DND-41 (cell line): Measurements from ENCODE around the gene TMEM63B.

Experiments used
- ATAC-seq: fragments of 200-7000 bp; cut with Tn5 transposase; 3 replicates; pipeline ENCODE4 v1.9.1; 2021; ENCODE audit warnings: low read depth; ENCODE audit not compliant: insufficient read depth
- DNase-seq: peaks from one replicate; pipeline ENCODE4 v3.0.0-alpha.2; 2020
- H2AFZ ChIP-seq: 2 replicates; pipeline ENCODE4 v1.6.0; 2012; ENCODE audit warnings: low read depth, low read length
- H3K27ac ChIP-seq: 2 replicates; pipeline ENCODE4 v1.5.1; 2012; ENCODE audit warnings: low read length, inconsistent platforms
- H3K27me3 ChIP-seq: fragments of 200-600 bp; sonication (generic); 2 replicates; pipeline ENCODE4 v1.6.0; 2012; ENCODE audit warnings: low read length, mild to moderate bottlenecking, inconsistent platforms; ENCODE audit not compliant: insufficient read depth, poor library complexity
- H3K36me3 ChIP-seq: 2 replicates; pipeline ENCODE4 v1.5.1; 2012; ENCODE audit warnings: low read length, inconsistent platforms; ENCODE audit not compliant: insufficient read depth
- H3K4me1 ChIP-seq: 2 replicates; pipeline ENCODE4 v1.5.1; 2012; ENCODE audit warnings: mild to moderate bottlenecking, low read length; ENCODE audit not compliant: insufficient read depth
- H3K4me2 ChIP-seq: 2 replicates; pipeline ENCODE4 v1.6.0; 2012; ENCODE audit warnings: mild to moderate bottlenecking, moderate library complexity, low read length, inconsistent platforms; ENCODE audit not compliant: insufficient read depth
- H3K4me3 ChIP-seq, 2 experiments: fragments of 200-600 bp in 1 of 2; shearing (Covaris generic) in 1 of 2; 2 replicates each; pipeline ENCODE4 v1.5.1; 2012 to 2016; ENCODE audit warnings: inconsistent platforms in 2 of 2, low read length in 2 of 2, mild to moderate bottlenecking in 2 of 2, low read depth in 1 of 2, moderate library complexity in 1 of 2
- H3K79me2 ChIP-seq: 2 replicates; pipeline ENCODE4 v1.6.0; 2012; ENCODE audit warnings: low read length, inconsistent platforms; ENCODE audit not compliant: insufficient read depth
- H3K9ac ChIP-seq: 2 replicates; pipeline ENCODE4 v1.6.0; 2012; ENCODE audit warnings: low read depth, mild to moderate bottlenecking, inconsistent platforms, low read length, moderate library complexity
- H3K9me3 ChIP-seq: 2 replicates; pipeline ENCODE4 v1.5.1; 2012; ENCODE audit warnings: low read length, moderate library complexity, mild to moderate bottlenecking, inconsistent platforms; ENCODE audit not compliant: insufficient read depth, severe bottlenecking
- H4K20me1 ChIP-seq: 2 replicates; pipeline ENCODE4 v1.6.0; 2012; ENCODE audit warnings: low read length; ENCODE audit not compliant: insufficient read depth
- EZH2 ChIP-seq: IDR thresholded peaks from 3 replicates; pipeline ENCODE4 v1.6.1; 2012; ENCODE audit warnings: borderline replicate concordance, low read depth, mild to moderate bottlenecking, moderate library complexity, low read length, inconsistent platforms; ENCODE audit not compliant: severe bottlenecking
- TF ChIP-seq, protein P1 (sequence below): IDR thresholded peaks from 2 replicates; pipeline ENCODE4 v1.5.1; 2012; ENCODE audit warnings: borderline replicate concordance, low read length, moderate library complexity, mild to moderate bottlenecking; ENCODE audit not compliant: poor library complexity, severe bottlenecking; ENCODE audit errors: extremely low read depth

Gene TMEM63B

GRCh38 chr6:44079672-44080071, 47.7 kb upstream of the TMEM63B start:
- Histone ChIP-seq H3K4me2 (no peak overlapping the region), H3K9me3 (no peaks in the 10 kb centered on the region), H3K79me2 (no peaks in the 10 kb centered on the region), H3K4me3 (no peak overlapping the region), H4K20me1 (peaks cover 8% of the 10 kb centered on the region), H3K9ac (no peak overlapping the region), H2AFZ (no peak overlapping the region), H3K4me1 (peaks cover 6% of the 10 kb centered on the region), H3K36me3 (no peaks in the 10 kb centered on the region), H3K27me3 (no peaks in the 10 kb centered on the region), H3K27ac (no peak overlapping the region)
- DNase-seq (no peak), ATAC-seq (no peak)
- TF ChIP-seq, protein P1, sequence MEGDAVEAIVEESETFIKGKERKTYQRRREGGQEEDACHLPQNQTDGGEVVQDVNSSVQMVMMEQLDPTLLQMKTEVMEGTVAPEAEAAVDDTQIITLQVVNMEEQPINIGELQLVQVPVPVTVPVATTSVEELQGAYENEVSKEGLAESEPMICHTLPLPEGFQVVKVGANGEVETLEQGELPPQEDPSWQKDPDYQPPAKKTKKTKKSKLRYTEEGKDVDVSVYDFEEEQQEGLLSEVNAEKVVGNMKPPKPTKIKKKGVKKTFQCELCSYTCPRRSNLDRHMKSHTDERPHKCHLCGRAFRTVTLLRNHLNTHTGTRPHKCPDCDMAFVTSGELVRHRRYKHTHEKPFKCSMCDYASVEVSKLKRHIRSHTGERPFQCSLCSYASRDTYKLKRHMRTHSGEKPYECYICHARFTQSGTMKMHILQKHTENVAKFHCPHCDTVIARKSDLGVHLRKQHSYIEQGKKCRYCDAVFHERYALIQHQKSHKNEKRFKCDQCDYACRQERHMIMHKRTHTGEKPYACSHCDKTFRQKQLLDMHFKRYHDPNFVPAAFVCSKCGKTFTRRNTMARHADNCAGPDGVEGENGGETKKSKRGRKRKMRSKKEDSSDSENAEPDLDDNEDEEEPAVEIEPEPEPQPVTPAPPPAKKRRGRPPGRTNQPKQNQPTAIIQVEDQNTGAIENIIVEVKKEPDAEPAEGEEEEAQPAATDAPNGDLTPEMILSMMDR, result no peak

GRCh38 chr6:44080561-44081521, 46.5 kb upstream of the TMEM63B start:
- Histone ChIP-seq H2AFZ (no peak overlapping the region), H4K20me1 (peaks cover 8% of the 10 kb centered on the region), H3K9me3 (no peaks in the 10 kb centered on the region), H3K27ac (no peak overlapping the region), H3K9ac (no peak overlapping the region), H3K27me3 (no peaks in the 10 kb centered on the region), H3K4me1 (no peaks in the 10 kb centered on the region), H3K4me3 (no peak overlapping the region), H3K79me2 (no peaks in the 10 kb centered on the region), H3K36me3 (no peaks in the 10 kb centered on the region), H3K4me2 (no peak overlapping the region)
- DNase-seq (no peak), ATAC-seq (no peak)
- no peak for TF ChIP-seq EZH2
- TF ChIP-seq, protein P1, result no peak

DNA sequence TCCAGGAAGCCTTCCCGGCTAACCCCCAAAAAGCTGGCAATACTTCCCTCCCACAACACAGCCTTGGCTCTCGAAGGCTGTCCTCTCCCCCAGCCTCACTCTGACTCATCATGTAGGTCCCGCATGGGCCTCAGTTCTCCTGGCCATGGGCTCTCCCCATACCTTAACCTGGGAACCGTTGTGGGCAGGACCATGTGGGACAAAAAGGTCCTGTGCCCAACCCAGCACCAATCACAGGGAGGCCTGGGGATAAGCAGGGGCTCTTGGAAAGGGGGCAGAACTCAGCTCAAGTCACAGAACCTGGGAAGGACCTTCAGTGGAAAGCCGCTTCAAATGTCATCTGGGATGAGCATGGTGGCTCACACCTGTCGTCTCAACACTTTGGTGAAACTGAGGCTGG, 45.6 kb upstream of the TMEM63B start:
- H3K9me3 ChIP-seq, result no peaks in the 10 kb centered on the region
- no peaks in the 10 kb centered on the region for H3K79me2 ChIP-seq
- H3K9ac ChIP-seq, result no peak overlapping the region
- H4K20me1 ChIP-seq, result peaks cover 8% of the 10 kb centered on the region
- ATAC-seq (no peak), DNase-seq (no peak)
- H2AFZ ChIP-seq, result no peak overlapping the region
- no peak overlapping the region for H3K4me2 ChIP-seq
- H3K27ac ChIP-seq, result no peak overlapping the region
- no peaks in the 10 kb centered on the region for H3K4me1 ChIP-seq
- H3K27me3 ChIP-seq, result no peaks in the 10 kb centered on the region
- no peak for TF ChIP-seq EZH2
- TF ChIP-seq, protein P1, result no peak
- H3K36me3 ChIP-seq, result no peaks in the 10 kb centered on the region
- no peak overlapping the region for H3K4me3 ChIP-seq

- Histone ChIP-seq H4K20me1 (peaks cover 10% of the 10 kb centered on the region), H3K4me3 (no peak overlapping the region), H3K4me1 (no peaks in the 10 kb centered on the region), H3K36me3 (no peaks in the 10 kb centered on the region), H3K9me3 (no peaks in the 10 kb centered on the region), H2AFZ (no peak overlapping the region), H3K79me2 (no peaks in the 10 kb centered on the region), H3K27ac (no peak overlapping the region), H3K9ac (no peak overlapping the region), H3K4me2 (no peak overlapping the region), H3K27me3 (no peaks in the 10 kb centered on the region)
- TF ChIP-seq, protein P1, result no peak
- TF ChIP-seq EZH2, result no peak
- ATAC-seq (no peak), DNase-seq (no peak)
These were observed 44.5 kb upstream of the TMEM63B start for GRCh38 chr6:44082872-44083321.
